ENCODE data around the gene MPST.
A peak's percentile ranks its signal among the peaks of the same experiment; 100 is the strongest.
"Not testable (repeated sequence)": the region's sequence is repeated elsewhere in the genome, so short reads cannot be mapped to it uniquely, and the experiment has no call there.

The MPST gene

GRCh38 chr22:37062702-37063381 lies 43.3 kb downstream of the MPST start:
- no peak for DNase-seq

- no peak for DNase-seq
Measured at GRCh38 chr22:37063431-37064420, 44.2 kb downstream of the MPST start.

- no peak for DNase-seq
Measured at GRCh38 chr22:37064553-37064952, 45.0 kb downstream of the MPST start.

- DNase-seq = no peak
Measured at GRCh38 chr22:37065180-37065579, 45.6 kb downstream of the MPST start.

- DNase-seq = no peak
Measured at GRCh38 chr22:37065961-37066360, 46.4 kb downstream of the MPST start.

GRCh38 chr22:37067428-37067827 lies 47.9 kb downstream of the MPST start:
- DNase-seq = no peak

GRCh38 chr22:37068859-37069258 lies 49.3 kb downstream of the MPST start:
- no peak for DNase-seq

- DNase-seq = no peak
Measured at GRCh38 chr22:37069319-37069718, 49.8 kb downstream of the MPST start.

- no peak for DNase-seq
Measured at GRCh38 chr22:37069719-37070118, 50.2 kb downstream of the MPST start.

GRCh38 chr22:37070334-37070733 lies 50.8 kb downstream of the MPST start:
- no peak for DNase-seq

- no peak for DNase-seq
Measured at GRCh38 chr22:37070744-37071143, 51.2 kb downstream of the MPST start.

GRCh38 chr22:37071850-37072592 lies 52.5 kb downstream of the MPST start:
- not testable (repeated sequence) for DNase-seq

GRCh38 chr22:37072673-37073072 lies 53.1 kb downstream of the MPST start:
- DNase-seq = no peak

- DNase-seq = no peak
Measured at GRCh38 chr22:37074537-37074936, 55.0 kb downstream of the MPST start.

- no peak for DNase-seq
Measured at GRCh38 chr22:37075046-37075445, 55.5 kb downstream of the MPST start.

GRCh38 chr22:37075822-37076433 lies 56.4 kb downstream of the MPST start:
- DNase-seq = no peak

GRCh38 chr22:37077802-37078448 lies 58.4 kb downstream of the MPST start:
- DNase-seq = peak; percentile 37

- no peak for DNase-seq
Measured at GRCh38 chr22:37079158-37079557, 59.6 kb downstream of the MPST start.
